IPS-11a (cell line): ENCODE data around the gene ARGLU1.

Source experiments
- H3K4me3 ChIP-seq: one replicate; pipeline ENCODE4 v1.5.1; 2013; ENCODE audit warnings: low read depth, low read length, control low read depth

ARGLU1 gene

GRCh38 chr13:106526738-106527444 is 41.0 kb downstream of the ARGLU1 start:
- no peak overlapping the region for H3K4me3 ChIP-seq

GRCh38 chr13:106525865-106526264 is 42.1 kb downstream of the ARGLU1 start:
- no peak overlapping the region for H3K4me3 ChIP-seq

DNA sequence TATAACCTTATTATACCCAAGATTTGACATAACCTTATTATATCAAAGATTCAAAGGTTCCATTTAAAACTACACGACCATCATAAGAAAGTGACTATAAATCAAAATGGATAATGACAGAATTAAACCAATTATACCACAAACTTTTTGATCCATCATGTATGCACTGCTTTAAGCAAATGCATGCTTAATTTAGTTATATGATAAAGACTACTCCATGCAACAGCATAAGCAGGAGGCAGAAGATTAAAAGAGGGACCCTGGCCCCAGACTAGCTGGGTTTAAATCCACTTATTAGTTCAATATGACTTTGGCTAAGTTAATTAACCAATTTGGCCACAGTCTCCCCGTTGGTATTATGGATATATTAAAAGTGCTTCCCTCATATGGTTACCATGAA is 43.8 kb downstream of the ARGLU1 start:
- H3K4me3 ChIP-seq, result no peak overlapping the region

DNA sequence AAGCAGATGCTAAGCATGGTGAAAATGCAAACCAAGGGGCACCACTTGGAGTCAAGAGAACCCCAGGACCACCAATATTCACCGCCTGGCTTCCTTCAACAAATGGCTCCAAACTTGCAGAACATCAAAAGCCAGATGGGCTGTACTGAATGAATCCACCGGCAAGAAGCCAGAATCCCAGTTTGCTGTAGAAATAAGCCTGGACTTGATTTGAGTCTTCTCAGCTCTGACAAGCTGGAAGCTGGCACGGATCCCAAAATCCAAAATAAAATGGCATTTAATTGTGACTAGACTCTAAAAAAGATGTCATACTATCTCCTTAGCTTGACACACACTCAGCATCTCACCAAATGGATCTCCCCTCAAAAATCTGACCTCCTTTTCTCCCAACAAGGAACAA is 44.4 kb downstream of the ARGLU1 start:
- no peak overlapping the region for H3K4me3 ChIP-seq

DNA sequence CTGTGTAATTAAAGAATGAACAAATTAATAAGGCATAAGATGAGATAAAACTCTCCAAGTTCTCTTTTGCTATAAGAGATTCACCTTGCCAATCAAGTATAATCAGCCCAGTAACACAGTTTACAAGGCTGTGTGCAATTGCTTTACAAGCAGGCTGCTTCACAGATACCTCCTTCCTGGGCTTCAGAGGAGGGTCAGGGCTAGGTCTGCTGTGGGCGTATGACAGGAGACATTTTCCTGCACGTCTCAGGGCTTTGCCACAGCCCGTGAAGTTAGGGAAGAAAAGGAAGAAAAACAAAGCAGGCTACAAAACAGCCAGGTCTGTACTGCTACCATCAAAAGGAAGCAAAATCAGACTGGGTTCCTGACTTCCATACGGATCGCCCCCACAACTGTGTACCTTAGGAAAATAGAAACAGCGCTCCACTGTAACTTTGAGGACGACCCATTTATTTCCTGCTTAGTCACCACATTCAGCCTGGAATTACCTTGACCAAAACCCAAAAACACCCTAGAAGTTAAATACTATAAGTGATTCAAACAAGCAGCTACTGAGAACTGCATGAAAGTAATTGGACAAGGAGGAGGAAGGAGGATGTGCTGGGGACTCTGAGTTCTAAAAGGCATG is 44.9 kb downstream of the ARGLU1 start:
- no peak overlapping the region for H3K4me3 ChIP-seq

DNA sequence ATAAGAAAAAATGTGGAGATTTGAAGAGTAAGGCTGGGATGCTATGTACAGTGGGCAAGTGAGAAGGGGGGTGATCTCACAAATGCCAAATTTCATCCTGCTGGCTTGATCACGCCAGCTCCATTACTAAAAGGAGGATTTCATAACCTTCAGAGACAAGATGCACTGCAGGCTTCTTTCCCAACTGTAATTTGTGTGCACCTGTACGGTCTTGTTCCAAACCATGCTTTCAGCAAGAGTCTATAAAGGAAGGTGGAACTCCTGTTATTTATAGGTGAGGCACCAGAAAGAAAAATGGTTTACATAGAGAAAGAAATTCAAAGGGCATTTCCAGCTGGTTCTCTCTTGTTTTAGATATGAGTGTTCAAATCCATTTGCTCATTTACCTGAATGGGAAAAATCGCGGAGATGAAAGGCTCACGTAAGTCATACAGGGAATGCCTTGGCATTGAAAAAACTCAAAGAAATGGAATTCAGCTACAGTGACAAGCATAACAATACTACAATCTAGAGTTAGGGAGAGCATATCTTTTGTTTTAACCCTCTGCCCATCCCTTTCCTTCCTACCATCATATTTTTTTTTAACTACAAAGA is 45.7 kb downstream of the ARGLU1 start:
- H3K4me3 ChIP-seq, result no peak overlapping the region

GRCh38 chr13:106521095-106521799 is 46.7 kb downstream of the ARGLU1 start:
- H3K4me3 ChIP-seq, result no peak overlapping the region

DNA sequence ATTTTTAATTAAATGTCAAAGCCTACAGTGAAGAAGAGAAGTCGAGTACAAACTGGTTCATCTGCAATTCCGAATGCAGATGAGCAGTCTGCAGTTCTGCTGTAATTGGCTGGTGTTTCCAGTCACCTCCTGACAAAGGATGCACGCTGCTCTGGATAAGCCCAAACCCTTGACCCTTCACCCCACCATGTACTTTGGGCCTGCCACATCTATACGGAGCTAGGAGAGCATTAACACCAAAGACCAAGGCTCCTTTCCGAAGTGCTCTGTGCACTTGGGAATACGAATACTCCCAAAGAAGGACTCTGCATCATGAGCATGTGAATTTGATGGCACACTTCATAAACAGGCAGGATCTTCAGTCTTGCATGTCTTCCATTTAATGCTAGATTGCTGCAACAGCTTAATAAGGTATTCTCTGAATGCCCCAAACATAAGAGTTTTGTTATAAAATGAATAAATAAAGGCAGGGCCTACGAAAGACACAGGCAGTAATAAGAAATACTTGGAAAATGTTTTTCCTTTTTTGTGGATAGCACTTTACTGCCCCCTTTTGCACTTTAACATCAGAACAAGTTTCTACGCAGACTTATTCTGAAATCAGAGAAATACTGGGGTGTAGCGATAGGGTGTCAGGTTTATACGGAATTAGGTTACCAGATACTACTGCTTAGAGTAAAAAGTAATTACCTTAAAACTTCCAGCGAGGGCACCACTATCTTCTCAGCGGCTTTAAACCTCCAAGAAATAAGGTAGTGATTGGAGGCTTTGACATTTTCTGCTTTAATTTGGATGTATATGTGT is 47.5 kb downstream of the ARGLU1 start:
- H3K4me3 ChIP-seq, result no peak overlapping the region

- H3K4me3 ChIP-seq, result no peak overlapping the region
Measured at GRCh38 chr13:106518512-106518911, 49.4 kb downstream of the ARGLU1 start.

GRCh38 chr13:106517109-106517847 is 50.7 kb downstream of the ARGLU1 start:
- no peak overlapping the region for H3K4me3 ChIP-seq

GRCh38 chr13:106515635-106516254 is 52.2 kb downstream of the ARGLU1 start:
- H3K4me3 ChIP-seq, result no peak overlapping the region

DNA sequence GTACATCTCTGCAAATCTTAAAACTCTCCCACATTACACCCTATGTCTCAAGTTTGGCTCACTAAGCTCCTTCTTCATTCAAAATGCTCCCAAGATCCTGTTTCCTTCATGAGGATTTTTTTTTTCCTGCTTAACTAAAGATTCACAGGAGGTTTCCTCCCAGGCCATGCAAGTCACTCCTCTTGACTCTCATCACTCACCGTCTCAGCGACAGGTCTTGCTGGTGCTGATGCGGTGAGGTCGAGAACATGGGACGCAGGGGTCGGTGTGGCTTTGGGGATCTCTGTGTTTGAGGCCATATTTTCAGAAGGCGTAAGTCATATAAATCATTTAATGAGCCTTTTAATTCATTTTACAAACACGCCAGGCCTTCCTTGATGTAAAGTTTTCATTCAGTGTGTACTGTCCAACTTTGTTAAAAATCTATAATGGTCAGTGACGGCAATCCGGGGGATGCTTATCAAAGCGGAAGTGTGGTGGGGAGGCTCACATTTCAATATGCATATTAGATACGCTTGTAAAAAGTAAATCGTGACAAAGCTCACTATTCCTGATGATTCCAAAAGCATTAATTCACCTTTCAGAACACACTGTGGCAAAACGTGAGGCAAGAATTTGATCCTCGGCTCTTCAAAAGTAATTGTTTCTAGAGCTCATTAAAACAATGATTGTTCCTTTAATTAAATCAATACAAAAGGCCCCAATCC is 52.9 kb downstream of the ARGLU1 start:
- no peak overlapping the region for H3K4me3 ChIP-seq

DNA sequence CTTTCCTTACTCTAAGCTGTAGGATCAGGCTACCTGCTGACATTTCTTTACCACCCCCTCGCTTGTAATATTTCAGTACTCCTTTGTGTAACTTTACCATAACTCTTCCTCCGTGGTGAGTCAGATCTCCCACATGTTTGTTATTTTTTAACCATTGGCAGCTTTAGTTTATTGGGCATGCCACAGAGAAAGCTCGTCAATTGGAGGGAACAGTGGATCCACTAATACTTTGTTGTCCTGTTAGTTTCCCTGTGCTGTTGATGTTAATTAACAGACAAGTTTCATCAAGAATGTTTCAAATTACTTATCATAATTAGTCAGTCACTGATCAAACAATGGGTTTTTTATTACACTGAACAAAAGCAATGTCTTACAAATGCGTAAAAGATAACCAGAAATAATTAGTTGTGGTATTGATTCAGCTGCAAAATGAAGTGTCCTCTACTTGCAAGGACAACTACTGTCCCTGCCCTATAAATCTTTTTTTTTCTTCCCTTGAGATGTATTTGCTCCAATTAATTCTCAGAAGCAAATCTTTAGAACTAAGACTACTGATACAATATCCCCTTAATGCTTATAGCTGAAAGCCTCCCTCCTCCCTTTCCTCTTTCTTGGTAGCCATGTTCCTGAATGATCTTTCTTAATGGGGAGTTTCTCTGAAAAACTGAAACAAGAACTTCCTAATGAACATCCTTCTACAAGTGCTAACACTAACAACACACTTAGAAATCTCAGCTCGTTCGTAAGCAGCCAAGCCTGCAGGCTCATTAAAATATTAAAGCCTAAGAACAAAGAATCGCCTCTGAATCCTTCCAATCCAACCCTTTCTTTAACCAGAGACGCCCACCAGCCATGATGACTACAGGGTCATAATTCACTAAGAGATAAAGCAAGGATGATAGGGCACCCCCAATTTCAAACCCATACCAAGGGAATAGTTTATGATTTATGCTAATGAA is 54.6 kb downstream of the ARGLU1 start:
- no peak overlapping the region for H3K4me3 ChIP-seq

- no peak overlapping the region for H3K4me3 ChIP-seq
Measured at GRCh38 chr13:106507560-106508274, 60.2 kb downstream of the ARGLU1 start.

DNA sequence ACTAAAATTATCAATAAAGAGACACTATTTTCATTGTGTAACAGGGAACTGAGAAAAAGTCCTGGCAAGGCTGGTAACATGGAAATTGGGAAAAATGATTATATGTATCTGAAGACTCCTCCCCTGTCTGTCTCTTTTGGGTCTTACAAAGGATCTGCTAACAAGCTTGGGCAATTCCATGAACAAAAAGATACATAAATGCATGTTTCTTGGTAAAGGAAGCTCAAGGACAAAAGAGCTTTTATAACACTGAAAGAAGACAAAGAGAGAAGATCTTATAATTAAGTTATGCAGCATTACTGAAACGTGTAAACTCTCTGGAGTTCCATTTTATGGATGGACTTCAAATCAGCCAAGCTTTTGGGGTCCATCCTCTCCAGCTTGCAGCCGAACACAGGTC is 61.7 kb downstream of the ARGLU1 start:
- H3K4me3 ChIP-seq, result no peak overlapping the region

DNA sequence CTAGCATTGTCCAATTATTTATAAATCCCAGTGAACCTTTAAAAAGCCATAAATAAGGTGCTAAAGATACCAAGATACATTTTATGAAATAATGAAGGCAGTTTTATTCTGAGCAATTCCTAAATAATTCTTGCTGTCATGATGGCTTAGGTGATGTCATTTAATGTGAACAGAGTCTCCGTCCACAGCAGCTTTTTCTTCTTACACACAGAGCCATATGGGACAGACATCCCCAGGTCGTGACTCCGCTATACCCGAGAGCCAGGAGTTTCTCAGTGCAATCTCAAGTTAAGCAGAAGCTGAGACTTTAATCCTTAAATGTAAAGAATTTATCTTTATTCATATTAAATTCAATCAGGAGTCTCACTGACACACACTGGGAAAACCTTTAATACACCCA is 62.2 kb downstream of the ARGLU1 start:
- H3K4me3 ChIP-seq, result no peak overlapping the region

DNA sequence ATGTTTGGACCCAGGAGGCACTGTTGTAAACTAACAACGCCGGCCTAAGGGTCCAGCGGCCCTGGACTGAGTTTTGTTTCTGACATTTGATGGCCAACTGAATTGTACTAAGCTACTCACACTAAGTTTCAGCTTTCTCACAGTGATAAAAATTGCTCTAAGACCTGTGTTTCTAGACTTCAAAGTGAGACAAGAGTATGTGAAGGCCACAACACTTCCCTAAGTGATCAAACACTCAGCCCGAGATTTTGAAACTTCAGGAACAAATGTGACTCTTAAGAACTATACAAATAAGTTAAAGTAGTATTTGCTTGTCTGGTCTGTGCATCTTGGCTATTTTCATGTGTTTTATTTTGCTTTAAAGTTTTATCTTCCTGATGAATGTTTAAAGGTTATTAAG is 62.6 kb downstream of the ARGLU1 start:
- H3K4me3 ChIP-seq, result no peak overlapping the region
